ACC112 (cell line): ENCODE measurements around the gene ZKSCAN3.
"Not testable (repeated sequence)": the region's sequence is repeated elsewhere in the genome, so short reads cannot be mapped to it uniquely, and the experiment has no call there.

Source experiments
- H2AFZ ChIP-seq: fragments of 200-600 bp; sonication (generic); one replicate; pipeline ENCODE4 v1.6.0; 2017; ENCODE audit warnings: antibody characterized with exemption, low read length; ENCODE audit not compliant: unreplicated experiment
- H3K27ac ChIP-seq: fragments of 200-600 bp; sonication (generic); 2 replicates; pipeline ENCODE4 v1.5.1; 2014; ENCODE audit warnings: low read depth, mild to moderate bottlenecking, antibody characterized with exemption, low read length, moderate library complexity
- H3K27me3 ChIP-seq: fragments of 200-600 bp; sonication (generic); 2 replicates; pipeline ENCODE4 v1.6.1; 2014; ENCODE audit warnings: mild to moderate bottlenecking, antibody characterized with exemption, low read length, moderate library complexity, mixed read lengths; ENCODE audit not compliant: insufficient read depth
- H3K36me3 ChIP-seq: fragments of 200-600 bp; sonication (generic); 2 replicates; pipeline ENCODE4 v1.6.1; 2016; ENCODE audit warnings: mild to moderate bottlenecking, antibody characterized with exemption, low read length, moderate library complexity, mixed read lengths; ENCODE audit not compliant: insufficient read depth
- H3K4me1 ChIP-seq: fragments of 200-600 bp; sonication (generic); one replicate; pipeline ENCODE4 v1.6.1; 2016; ENCODE audit warnings: low read length, mixed read lengths; ENCODE audit not compliant: insufficient read depth, unreplicated experiment, control insufficient read depth
- H3K4me3 ChIP-seq: fragments of 200-600 bp; sonication (generic); 2 replicates; pipeline ENCODE4 v1.5.1; 2014; ENCODE audit warnings: mild to moderate bottlenecking, low read depth, low read length
- H3K79me2 ChIP-seq: fragments of 200-600 bp; sonication (generic); one replicate; pipeline ENCODE4 v1.6.0; 2016; ENCODE audit warnings: low read length; ENCODE audit not compliant: control insufficient read depth, unreplicated experiment, insufficient read depth

Gene ZKSCAN3

GRCh38 chr6:28349892-28350737 lies at the start of gene ZKSCAN3:
ZKSCAN3 (plus strand) TSS chr6:28349947; CDS start chr6:28359587, 9,640 bp downstream.
- Histone ChIP-seq H3K4me1 (peaks cover 17% of the 10 kb centered on the region), H3K27ac (no peak within 1 kb of the TSS), H3K4me3 (peak within 1 kb of the TSS; percentile 95), H3K79me2 (peaks cover 47% of the 10 kb centered on the region), H3K27me3 (peaks cover 31% of the 10 kb centered on the region), H2AFZ (peak within 1 kb of the TSS; percentile 98), H3K36me3 (no peaks in the 10 kb centered on the region)

- H3K27me3 ChIP-seq, result no peaks in the 10 kb centered on the region
- H3K4me1 ChIP-seq, result no peaks in the 10 kb centered on the region
- H3K4me3 ChIP-seq, result no peak overlapping the region
Measured at GRCh38 chr6:28303570-28303969, 46.2 kb upstream of the ZKSCAN3 start.

GRCh38 chr6:28306363-28306762 lies 43.4 kb upstream of the ZKSCAN3 start:
- not testable (repeated sequence) for H2AFZ ChIP-seq, H3K79me2 ChIP-seq, H3K36me3 ChIP-seq, H3K27me3 ChIP-seq, H3K27ac ChIP-seq, H3K4me1 ChIP-seq, H3K4me3 ChIP-seq

More at GRCh38 chr6:28303570-28303969, 46.2 kb upstream of the ZKSCAN3 start:
- H3K27ac ChIP-seq, result no peak overlapping the region
- peaks cover 9% of the 10 kb centered on the region for H3K36me3 ChIP-seq
- no peak overlapping the region for H2AFZ ChIP-seq
- H3K79me2 ChIP-seq, result no peaks in the 10 kb centered on the region

- Histone ChIP-seq H3K79me2 (no peaks in the 10 kb centered on the region), H3K4me3 (no peak overlapping the region), H3K36me3 (no peaks in the 10 kb centered on the region), H2AFZ (no peak overlapping the region), H3K27ac (no peak overlapping the region), H3K27me3 (no peaks in the 10 kb centered on the region), H3K4me1 (peaks cover 6% of the 10 kb centered on the region)
Measured at GRCh38 chr6:28311139-28311823, 38.5 kb upstream of the ZKSCAN3 start.

GRCh38 chr6:28312939-28313338 lies 36.8 kb upstream of the ZKSCAN3 start:
- Histone ChIP-seq H3K36me3 (no peaks in the 10 kb centered on the region), H3K4me3 (no peak overlapping the region), H3K4me1 (peaks cover 6% of the 10 kb centered on the region)

GRCh38 chr6:28315628-28316027 lies 34.1 kb upstream of the ZKSCAN3 start:
- Histone ChIP-seq H3K27me3 (no peaks in the 10 kb centered on the region), H3K4me3 (no peak overlapping the region), H3K27ac (no peak overlapping the region), H3K36me3 (no peaks in the 10 kb centered on the region), H3K79me2 (no peaks in the 10 kb centered on the region), H2AFZ (no peak overlapping the region), H3K4me1 (peaks cover 6% of the 10 kb centered on the region)

More at GRCh38 chr6:28312939-28313338, 36.8 kb upstream of the ZKSCAN3 start:
- no peaks in the 10 kb centered on the region for H3K27me3 ChIP-seq
- no peak overlapping the region for H2AFZ ChIP-seq
- no peak overlapping the region for H3K27ac ChIP-seq
- H3K79me2 ChIP-seq, result no peaks in the 10 kb centered on the region

- not testable (repeated sequence) for H3K27me3 ChIP-seq, H3K4me1 ChIP-seq, H2AFZ ChIP-seq, H3K27ac ChIP-seq, H3K79me2 ChIP-seq, H3K4me3 ChIP-seq, H3K36me3 ChIP-seq
Measured at GRCh38 chr6:28317866-28318265, 31.9 kb upstream of the ZKSCAN3 start.

- H2AFZ ChIP-seq, result no peak overlapping the region
- no peaks in the 10 kb centered on the region for H3K36me3 ChIP-seq
- H3K27ac ChIP-seq, result no peak overlapping the region
- H3K4me3 ChIP-seq, result no peak overlapping the region
- H3K27me3 ChIP-seq, result peaks cover 7% of the 10 kb centered on the region; the same call in 1 of the 2 replicates
- H3K79me2 ChIP-seq, result no peaks in the 10 kb centered on the region
- H3K4me1 ChIP-seq, result no peaks in the 10 kb centered on the region
Measured at GRCh38 chr6:28322661-28323060, 27.1 kb upstream of the ZKSCAN3 start.

GRCh38 chr6:28323813-28324424 lies 25.8 kb upstream of the ZKSCAN3 start:
- Histone ChIP-seq H3K36me3 (no peaks in the 10 kb centered on the region), H3K4me1 (no peaks in the 10 kb centered on the region), H3K27ac (no peak overlapping the region), H3K4me3 (no peak overlapping the region), H3K27me3 (peaks cover 7% of the 10 kb centered on the region; the same call in 1 of the 2 replicates), H3K79me2 (no peaks in the 10 kb centered on the region), H2AFZ (no peak overlapping the region)

GRCh38 chr6:28326371-28326948 lies 23.3 kb upstream of the ZKSCAN3 start:
- Histone ChIP-seq H3K27ac (no peak overlapping the region), H3K79me2 (no peaks in the 10 kb centered on the region), H3K4me3 (no peak overlapping the region), H3K36me3 (no peaks in the 10 kb centered on the region), H3K27me3 (peaks cover 4% of the 10 kb centered on the region; the same call in 1 of the 2 replicates), H3K4me1 (no peaks in the 10 kb centered on the region), H2AFZ (no peak overlapping the region)
